ENCODE data around the gene SLX9.

SLX9 gene

DNA sequence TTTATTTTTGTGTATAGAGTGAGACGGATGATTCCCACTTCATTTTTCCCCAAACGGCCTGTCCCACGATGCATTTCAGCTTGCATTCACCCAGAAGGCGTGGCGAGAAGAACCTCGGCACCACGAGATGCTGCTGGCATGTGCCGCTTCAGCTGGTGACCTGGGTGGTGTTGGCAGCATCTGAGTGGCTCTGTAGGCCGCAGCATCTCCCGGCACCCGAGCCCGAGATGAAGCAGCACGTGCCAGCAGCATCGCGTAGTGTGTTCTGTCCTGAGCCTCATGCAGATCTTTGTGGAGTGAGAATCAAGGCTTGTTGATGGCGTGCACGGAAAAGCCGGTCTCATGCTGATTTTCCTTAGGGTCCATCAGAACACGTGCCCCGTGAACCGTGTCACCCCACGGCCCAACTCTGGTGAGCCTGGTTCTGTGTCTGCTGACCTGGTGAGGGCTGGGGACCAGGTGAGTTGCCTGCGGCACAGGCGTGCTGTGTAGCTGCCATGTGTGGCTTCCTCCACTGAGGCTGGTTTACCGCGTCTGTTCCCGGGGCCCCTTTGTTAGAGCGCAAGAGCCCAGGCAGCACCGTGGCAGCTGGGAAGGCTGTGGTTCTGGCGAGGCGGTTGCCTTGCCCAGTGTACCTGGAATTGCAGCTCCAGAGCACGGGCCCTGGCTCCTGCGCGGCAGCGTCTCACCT lies 16.7 kb downstream of the SLX9 start:
- no peaks in the 10 kb centered on the region for H3K36me3 ChIP-seq (ENCODE audit: control insufficient read depth, insufficient read depth, low read length)
- H3K4me1 ChIP-seq (ENCODE audit: control insufficient read depth, insufficient read depth, low read length) = peaks cover 14% of the 10 kb centered on the region
- H3K9ac ChIP-seq (ENCODE audit: low read length) = no peak overlapping the region
- no peaks in the 10 kb centered on the region for H3K27me3 ChIP-seq (ENCODE audit: control insufficient read depth, insufficient read depth, low read length)
- no peaks in the 10 kb centered on the region for H3K9me3 ChIP-seq (ENCODE audit: control insufficient read depth, low read length)
- no peak overlapping the region for H3K4me3 ChIP-seq (ENCODE audit: low read length)

DNA sequence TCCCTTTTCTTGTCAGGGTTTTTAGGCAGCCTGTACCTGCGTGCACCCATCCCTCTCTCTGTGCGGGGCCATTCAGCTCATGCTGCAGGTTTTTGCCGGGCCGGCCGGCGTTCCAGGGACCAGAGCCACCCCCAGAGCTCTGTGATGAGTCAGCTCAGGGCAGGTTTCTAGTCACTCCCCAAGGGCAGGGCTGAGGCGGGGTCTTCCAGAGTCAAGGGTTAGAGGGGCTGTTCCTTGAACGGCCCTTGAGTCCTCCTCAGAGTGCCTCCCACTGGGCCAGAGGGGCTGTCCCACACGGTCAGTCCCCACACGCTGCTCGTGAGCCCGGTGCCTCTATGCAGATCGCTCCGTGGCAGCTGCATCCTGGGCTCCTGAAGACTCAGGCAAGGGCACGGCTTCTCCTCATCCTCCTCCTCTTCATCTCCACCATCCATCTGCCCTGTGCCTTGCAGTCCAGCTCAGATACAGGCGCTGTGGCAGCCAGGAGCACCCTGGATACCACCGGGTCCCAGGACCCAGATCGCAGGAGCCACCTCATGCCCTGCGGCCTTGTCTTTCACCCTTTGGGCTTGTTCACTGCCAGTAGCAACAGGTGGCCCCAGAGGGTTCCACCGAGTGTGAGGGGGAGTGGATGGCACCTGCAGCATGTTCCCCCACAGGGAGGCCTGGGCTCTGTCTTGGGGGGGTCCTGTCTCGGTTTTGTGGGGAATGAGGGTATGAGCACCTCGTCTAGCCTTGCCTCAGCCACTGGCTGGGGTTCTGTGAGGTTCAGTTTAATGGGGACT lies 17.4 kb downstream of the SLX9 start:
- no peaks in the 10 kb centered on the region for H3K36me3 ChIP-seq (ENCODE audit: control insufficient read depth, insufficient read depth, low read length)
- H3K9ac ChIP-seq (ENCODE audit: low read length) = no peak overlapping the region
- no peaks in the 10 kb centered on the region for H3K9me3 ChIP-seq (ENCODE audit: control insufficient read depth, low read length)
- H3K4me1 ChIP-seq (ENCODE audit: control insufficient read depth, insufficient read depth, low read length) = peaks cover 14% of the 10 kb centered on the region
- no peak overlapping the region for H3K4me3 ChIP-seq (ENCODE audit: low read length)
- H3K27me3 ChIP-seq (ENCODE audit: control insufficient read depth, insufficient read depth, low read length) = no peaks in the 10 kb centered on the region

DNA sequence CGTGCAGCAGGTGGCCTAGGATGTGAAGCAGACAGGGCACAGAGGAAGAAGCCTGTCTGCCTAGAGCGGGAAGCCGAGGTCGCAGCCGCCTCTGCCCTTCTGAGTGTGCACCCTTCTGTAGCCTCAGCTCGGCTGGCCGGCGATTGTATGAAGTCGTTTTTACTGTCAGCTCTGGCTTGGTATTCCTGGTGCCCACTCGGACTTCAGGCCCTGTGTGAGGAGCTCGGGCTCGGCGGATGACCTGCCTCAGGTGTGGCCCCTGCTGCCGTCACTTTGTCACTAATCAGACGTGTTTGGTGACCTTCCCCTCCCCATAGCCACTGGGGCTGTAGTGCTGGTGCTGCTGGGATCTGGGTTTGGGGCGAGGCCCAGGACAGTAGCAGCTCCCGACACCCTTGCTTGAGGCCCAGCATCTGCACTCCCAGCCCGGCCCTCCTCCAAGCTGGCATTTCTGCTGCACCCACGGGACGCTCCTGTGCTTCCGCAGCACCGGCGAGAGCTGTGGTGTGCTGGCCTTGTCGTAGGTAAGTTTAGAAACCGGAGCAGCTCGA lies 18.1 kb downstream of the SLX9 start:
- Histone ChIP-seq H3K9me3 (ENCODE audit: control insufficient read depth, low read length) (no peaks in the 10 kb centered on the region), H3K36me3 (ENCODE audit: control insufficient read depth, insufficient read depth, low read length) (no peaks in the 10 kb centered on the region), H3K4me3 (ENCODE audit: low read length) (no peak overlapping the region), H3K4me1 (ENCODE audit: control insufficient read depth, insufficient read depth, low read length) (peaks cover 14% of the 10 kb centered on the region), H3K9ac (ENCODE audit: low read length) (no peak overlapping the region), H3K27me3 (ENCODE audit: control insufficient read depth, insufficient read depth, low read length) (no peaks in the 10 kb centered on the region)

- Histone ChIP-seq H3K9ac (ENCODE audit: low read length) (no peak overlapping the region), H3K4me3 (ENCODE audit: low read length) (no peak overlapping the region), H3K36me3 (ENCODE audit: control insufficient read depth, insufficient read depth, low read length) (no peaks in the 10 kb centered on the region)
Observed at GRCh38 chr21:44958471-44959191, 18.8 kb downstream of the SLX9 start.

GRCh38 chr21:44959376-44960091 lies 19.7 kb downstream of the SLX9 start:
- Histone ChIP-seq H3K9me3 (ENCODE audit: control insufficient read depth, low read length) (no peaks in the 10 kb centered on the region), H3K4me3 (ENCODE audit: low read length) (no peak overlapping the region), H3K4me1 (ENCODE audit: control insufficient read depth, insufficient read depth, low read length) (peaks cover 14% of the 10 kb centered on the region), H3K9ac (ENCODE audit: low read length) (no peak overlapping the region), H3K27me3 (ENCODE audit: control insufficient read depth, insufficient read depth, low read length) (no peaks in the 10 kb centered on the region), H3K36me3 (ENCODE audit: control insufficient read depth, insufficient read depth, low read length) (no peaks in the 10 kb centered on the region)

More at GRCh38 chr21:44958471-44959191, 18.8 kb downstream of the SLX9 start:
- peaks cover 14% of the 10 kb centered on the region for H3K4me1 ChIP-seq (ENCODE audit: control insufficient read depth, insufficient read depth, low read length)
- H3K9me3 ChIP-seq (ENCODE audit: control insufficient read depth, low read length) = no peaks in the 10 kb centered on the region
- no peaks in the 10 kb centered on the region for H3K27me3 ChIP-seq (ENCODE audit: control insufficient read depth, insufficient read depth, low read length)

- Histone ChIP-seq H3K4me3 (ENCODE audit: low read length) (no peak overlapping the region), H3K4me1 (ENCODE audit: control insufficient read depth, insufficient read depth, low read length) (peaks cover 14% of the 10 kb centered on the region), H3K27me3 (ENCODE audit: control insufficient read depth, insufficient read depth, low read length) (no peaks in the 10 kb centered on the region), H3K9ac (ENCODE audit: low read length) (no peak overlapping the region), H3K9me3 (ENCODE audit: control insufficient read depth, low read length) (no peaks in the 10 kb centered on the region), H3K36me3 (ENCODE audit: control insufficient read depth, insufficient read depth, low read length) (no peaks in the 10 kb centered on the region)
Observed at GRCh38 chr21:44960141-44961092, 20.6 kb downstream of the SLX9 start.

GRCh38 chr21:44962403-44962966 lies 22.7 kb downstream of the SLX9 start:
- no peaks in the 10 kb centered on the region for H3K36me3 ChIP-seq (ENCODE audit: control insufficient read depth, insufficient read depth, low read length)
- no peak overlapping the region for H3K9ac ChIP-seq (ENCODE audit: low read length)
- H3K9me3 ChIP-seq (ENCODE audit: control insufficient read depth, low read length) = no peaks in the 10 kb centered on the region
- no peak overlapping the region for H3K4me3 ChIP-seq (ENCODE audit: low read length)
- H3K4me1 ChIP-seq (ENCODE audit: control insufficient read depth, insufficient read depth, low read length) = peaks cover 14% of the 10 kb centered on the region
- no peaks in the 10 kb centered on the region for H3K27me3 ChIP-seq (ENCODE audit: control insufficient read depth, insufficient read depth, low read length)

GRCh38 chr21:44964381-44964780 lies 24.6 kb downstream of the SLX9 start:
- Histone ChIP-seq H3K36me3 (ENCODE audit: control insufficient read depth, insufficient read depth, low read length) (no peaks in the 10 kb centered on the region), H3K9me3 (ENCODE audit: control insufficient read depth, low read length) (no peaks in the 10 kb centered on the region), H3K9ac (ENCODE audit: low read length) (no peak overlapping the region), H3K4me3 (ENCODE audit: low read length) (no peak overlapping the region), H3K27me3 (ENCODE audit: control insufficient read depth, insufficient read depth, low read length) (no peaks in the 10 kb centered on the region), H3K4me1 (ENCODE audit: control insufficient read depth, insufficient read depth, low read length) (peaks cover under 1% of the 10 kb centered on the region)

DNA sequence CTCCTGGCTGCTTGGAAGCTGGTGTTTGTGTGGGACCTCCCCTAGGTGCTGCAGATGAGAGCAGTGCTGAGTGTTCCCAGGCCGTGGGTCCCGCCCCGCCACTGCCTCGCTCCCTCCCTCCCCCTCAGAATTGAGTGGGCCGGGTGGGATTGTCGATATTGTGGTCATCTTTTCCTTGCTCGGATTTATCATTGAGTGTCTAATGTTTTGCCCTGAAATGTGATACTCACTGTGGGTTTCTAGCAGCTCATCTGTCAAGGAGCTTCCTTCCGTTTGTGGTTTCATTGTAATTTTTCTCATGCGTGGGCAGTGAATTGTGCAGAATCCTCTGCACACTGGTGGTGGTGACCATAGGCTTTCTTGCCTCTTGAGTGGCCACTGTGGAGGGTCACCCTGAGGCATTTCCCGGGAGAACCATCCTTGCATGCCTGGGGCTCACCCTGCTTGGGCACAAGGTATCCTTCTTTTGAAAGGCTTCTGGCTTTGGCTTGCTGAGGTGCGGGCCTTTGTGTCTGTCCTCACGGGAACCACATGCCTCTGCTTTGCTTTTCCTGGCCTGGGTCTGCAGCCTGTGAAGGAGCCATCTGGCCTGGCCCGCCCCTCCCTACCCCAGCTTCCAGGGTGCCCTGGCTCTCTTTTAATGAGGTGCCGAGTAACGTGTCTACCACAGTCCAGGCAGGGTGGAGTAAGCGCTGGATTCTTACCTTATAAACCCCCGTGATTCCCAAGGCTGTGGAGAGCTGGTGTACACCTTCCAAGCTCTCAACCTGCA lies 25.6 kb downstream of the SLX9 start:
- Histone ChIP-seq H3K27me3 (ENCODE audit: control insufficient read depth, insufficient read depth, low read length) (no peaks in the 10 kb centered on the region), H3K36me3 (ENCODE audit: control insufficient read depth, insufficient read depth, low read length) (no peaks in the 10 kb centered on the region), H3K9me3 (ENCODE audit: control insufficient read depth, low read length) (no peaks in the 10 kb centered on the region), H3K9ac (ENCODE audit: low read length) (no peak overlapping the region), H3K4me3 (ENCODE audit: low read length) (no peak overlapping the region), H3K4me1 (ENCODE audit: control insufficient read depth, insufficient read depth, low read length) (no peaks in the 10 kb centered on the region)
